ENCODE data around the gene ADD1.

Gene ADD1, protein sequence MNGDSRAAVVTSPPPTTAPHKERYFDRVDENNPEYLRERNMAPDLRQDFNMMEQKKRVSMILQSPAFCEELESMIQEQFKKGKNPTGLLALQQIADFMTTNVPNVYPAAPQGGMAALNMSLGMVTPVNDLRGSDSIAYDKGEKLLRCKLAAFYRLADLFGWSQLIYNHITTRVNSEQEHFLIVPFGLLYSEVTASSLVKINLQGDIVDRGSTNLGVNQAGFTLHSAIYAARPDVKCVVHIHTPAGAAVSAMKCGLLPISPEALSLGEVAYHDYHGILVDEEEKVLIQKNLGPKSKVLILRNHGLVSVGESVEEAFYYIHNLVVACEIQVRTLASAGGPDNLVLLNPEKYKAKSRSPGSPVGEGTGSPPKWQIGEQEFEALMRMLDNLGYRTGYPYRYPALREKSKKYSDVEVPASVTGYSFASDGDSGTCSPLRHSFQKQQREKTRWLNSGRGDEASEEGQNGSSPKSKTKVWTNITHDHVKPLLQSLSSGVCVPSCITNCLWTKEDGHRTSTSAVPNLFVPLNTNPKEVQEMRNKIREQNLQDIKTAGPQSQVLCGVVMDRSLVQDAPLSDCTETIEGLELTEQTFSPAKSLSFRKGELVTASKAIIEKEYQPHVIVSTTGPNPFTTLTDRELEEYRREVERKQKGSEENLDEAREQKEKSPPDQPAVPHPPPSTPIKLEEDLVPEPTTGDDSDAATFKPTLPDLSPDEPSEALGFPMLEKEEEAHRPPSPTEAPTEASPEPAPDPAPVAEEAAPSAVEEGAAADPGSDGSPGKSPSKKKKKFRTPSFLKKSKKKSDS

GRCh38 chr4:2843263-2843940 is at the start of gene ADD1:
Gene ADD1 (plus strand): TSS chr4:2843844. CDS start chr4:2875916, 32,072 bp downstream.
- H3K4me3 ChIP-seq (replicated peaks; ENCODE audit: low read depth, low read length): peak within 1 kb of the TSS; percentile 88
- peak; percentile 94 for DNase-seq (ENCODE audit: low read depth)
- no peak for TF ChIP-seq CTCF (IDR thresholded peaks at IDR 0.05; ENCODE audit: low read length, missing control alignments)

- TF ChIP-seq CTCF (IDR thresholded peaks at IDR 0.05; ENCODE audit: low read length, missing control alignments): no peak
- H3K4me3 ChIP-seq (replicated peaks; ENCODE audit: low read depth, low read length): peak overlapping the region; percentile 65
- peak; percentile 86 for DNase-seq (ENCODE audit: low read depth)
These were observed 49.0 kb upstream of the ADD1 start for GRCh38 chr4:2794486-2795299.

- H3K4me3 ChIP-seq (replicated peaks; ENCODE audit: low read depth, low read length): no peak overlapping the region
- TF ChIP-seq CTCF (IDR thresholded peaks at IDR 0.05; ENCODE audit: low read length, missing control alignments): no peak
- DNase-seq (ENCODE audit: low read depth): no peak
These were observed 48.2 kb upstream of the ADD1 start for GRCh38 chr4:2795300-2795892.

DNA sequence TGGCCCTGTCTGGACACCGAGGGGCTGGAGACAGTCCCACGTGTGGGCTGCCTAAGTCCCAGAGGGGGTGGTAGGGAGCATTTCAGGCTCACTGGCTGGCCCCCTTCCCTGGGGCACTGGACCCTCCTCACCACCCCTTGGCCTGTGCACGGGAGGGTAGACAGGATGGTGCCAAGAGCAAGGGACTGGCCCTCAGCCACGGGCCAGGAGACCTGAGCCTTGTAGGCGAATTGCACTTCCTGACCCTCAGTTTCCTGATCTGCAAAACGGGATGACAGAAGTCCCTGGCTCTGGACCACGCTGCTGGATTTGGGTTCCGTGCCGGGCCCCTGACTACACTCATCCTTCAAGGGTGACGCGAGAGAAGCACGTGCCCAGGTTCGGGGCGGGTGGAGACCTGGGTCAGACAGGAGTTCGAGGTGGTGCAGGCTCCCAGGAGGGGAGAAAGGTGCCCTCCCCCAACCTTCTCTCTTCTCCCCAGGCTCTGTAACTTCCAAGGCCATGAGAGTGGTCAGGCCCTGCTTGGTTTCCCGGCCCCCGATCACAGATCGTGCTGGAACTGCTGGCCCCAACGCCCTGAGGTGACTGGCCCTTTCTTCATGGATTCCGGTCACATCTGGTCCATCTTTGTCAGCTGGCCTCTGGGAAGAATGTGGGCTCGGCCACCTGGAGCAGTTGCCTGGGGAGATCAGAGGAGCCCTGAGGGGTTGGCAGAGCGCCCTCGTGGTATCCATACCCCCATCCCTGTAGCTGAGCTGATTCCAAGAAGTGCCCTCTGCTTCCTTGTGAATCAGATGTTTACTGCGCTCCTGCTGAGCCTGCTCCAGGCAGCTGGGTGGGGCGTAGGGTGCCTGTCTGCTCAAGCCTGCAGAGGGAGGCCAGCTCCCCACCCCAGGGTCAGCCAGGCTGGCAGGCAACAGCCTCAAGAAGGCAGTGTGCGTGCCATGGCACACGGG is 47.5 kb upstream of the ADD1 start:
- TF ChIP-seq CTCF (IDR thresholded peaks at IDR 0.05; ENCODE audit: low read length, missing control alignments): no peak
- H3K4me3 ChIP-seq (replicated peaks; ENCODE audit: low read depth, low read length): no peak overlapping the region
- no peak for DNase-seq (ENCODE audit: low read depth)

- no peak for DNase-seq (ENCODE audit: low read depth)
- H3K4me3 ChIP-seq (replicated peaks; ENCODE audit: low read depth, low read length): no peak overlapping the region
- no peak for TF ChIP-seq CTCF (IDR thresholded peaks at IDR 0.05; ENCODE audit: low read length, missing control alignments)
These were observed 46.6 kb upstream of the ADD1 start for GRCh38 chr4:2796849-2797544.

Data from fibroblast of pulmonary artery (primary cell).